ENCODE measurements around the gene GGA1. TPM values are rescaled to one million over a fixed set of nuclear protein-coding genes. Genes with fewer than 3 reads are reported as not detected.

GGA1 gene
- total RNA-seq, 1 donor from 2014 or later = 43.1 TPM

DNA sequence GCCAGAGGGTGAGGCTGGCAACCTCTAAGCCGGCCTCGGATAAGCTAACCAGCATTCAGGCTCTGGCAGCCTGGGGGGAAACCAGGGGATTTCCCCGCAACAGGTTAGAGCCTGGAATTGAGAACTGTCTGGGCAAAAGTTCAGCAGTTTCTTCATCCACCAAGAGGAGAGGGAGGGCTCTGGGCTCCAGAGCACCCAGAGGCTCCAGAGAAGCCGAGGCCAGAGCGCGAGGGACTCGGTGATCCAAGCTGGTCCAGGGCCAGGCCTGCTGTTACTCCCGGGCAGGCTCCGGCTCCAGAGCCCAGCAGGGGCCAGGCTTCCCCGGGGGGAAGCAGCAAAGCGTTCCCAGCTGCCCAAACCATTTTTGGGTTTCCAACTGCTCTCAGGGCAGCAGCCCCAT, 17.5 kb downstream of the GGA1 start:
- Histone ChIP-seq H2AFZ (ENCODE audit: low read depth, low read length) (no peak overlapping the region), H3K4me1 (ENCODE audit: insufficient read depth, low read length) (no peaks in the 10 kb centered on the region), H3K9me3 (ENCODE audit: insufficient read depth, low read depth, low read length) (no peaks in the 10 kb centered on the region), H3K79me2 (ENCODE audit: insufficient read depth, low read length) (no peaks in the 10 kb centered on the region), H3K4me3 (ENCODE audit: insufficient read depth, low read depth, low read length) (no peak overlapping the region), H3K4me2 (ENCODE audit: low read length) (no peak overlapping the region), H3K27me3 (ENCODE audit: insufficient read depth, low read length) (no peaks in the 10 kb centered on the region), H3K27ac (ENCODE audit: low read depth, low read length) (no peak overlapping the region), H3K9ac (ENCODE audit: low read length) (no peak overlapping the region), H3K36me3 (ENCODE audit: insufficient read depth, low read length) (peaks cover 2% of the 10 kb centered on the region), H4K20me1 (ENCODE audit: insufficient read depth, low read length) (peaks cover 3% of the 10 kb centered on the region)
- Mint-ChIP-seq H3K4me1 (ENCODE audit: low read depth, unreplicated experiment) (peaks cover 8% of the 10 kb centered on the region), H3K9me3 (ENCODE audit: unreplicated experiment) (no peaks in the 10 kb centered on the region), H3K27ac (ENCODE audit: unreplicated experiment) (no peak overlapping the region), H3K36me3 (ENCODE audit: low read depth, unreplicated experiment) (peaks cover 5% of the 10 kb centered on the region), H3K4me3 (ENCODE audit: unreplicated experiment) (no peak overlapping the region), H3K27me3 (ENCODE audit: low read depth, unreplicated experiment) (no peaks in the 10 kb centered on the region)
- DNase-seq (ENCODE audit: low read depth) (no peak), FAIRE-seq (no peak)
- TF ChIP-seq, protein P1, sequence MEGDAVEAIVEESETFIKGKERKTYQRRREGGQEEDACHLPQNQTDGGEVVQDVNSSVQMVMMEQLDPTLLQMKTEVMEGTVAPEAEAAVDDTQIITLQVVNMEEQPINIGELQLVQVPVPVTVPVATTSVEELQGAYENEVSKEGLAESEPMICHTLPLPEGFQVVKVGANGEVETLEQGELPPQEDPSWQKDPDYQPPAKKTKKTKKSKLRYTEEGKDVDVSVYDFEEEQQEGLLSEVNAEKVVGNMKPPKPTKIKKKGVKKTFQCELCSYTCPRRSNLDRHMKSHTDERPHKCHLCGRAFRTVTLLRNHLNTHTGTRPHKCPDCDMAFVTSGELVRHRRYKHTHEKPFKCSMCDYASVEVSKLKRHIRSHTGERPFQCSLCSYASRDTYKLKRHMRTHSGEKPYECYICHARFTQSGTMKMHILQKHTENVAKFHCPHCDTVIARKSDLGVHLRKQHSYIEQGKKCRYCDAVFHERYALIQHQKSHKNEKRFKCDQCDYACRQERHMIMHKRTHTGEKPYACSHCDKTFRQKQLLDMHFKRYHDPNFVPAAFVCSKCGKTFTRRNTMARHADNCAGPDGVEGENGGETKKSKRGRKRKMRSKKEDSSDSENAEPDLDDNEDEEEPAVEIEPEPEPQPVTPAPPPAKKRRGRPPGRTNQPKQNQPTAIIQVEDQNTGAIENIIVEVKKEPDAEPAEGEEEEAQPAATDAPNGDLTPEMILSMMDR (IDR thresholded peaks at IDR 0.05; ENCODE audit: insufficient read depth, low read depth, low read length) = no peak
- no peak for TF ChIP-seq EZH2 (IDR thresholded peaks at IDR 0.05; ENCODE audit: insufficient read depth, low read length)

DNA sequence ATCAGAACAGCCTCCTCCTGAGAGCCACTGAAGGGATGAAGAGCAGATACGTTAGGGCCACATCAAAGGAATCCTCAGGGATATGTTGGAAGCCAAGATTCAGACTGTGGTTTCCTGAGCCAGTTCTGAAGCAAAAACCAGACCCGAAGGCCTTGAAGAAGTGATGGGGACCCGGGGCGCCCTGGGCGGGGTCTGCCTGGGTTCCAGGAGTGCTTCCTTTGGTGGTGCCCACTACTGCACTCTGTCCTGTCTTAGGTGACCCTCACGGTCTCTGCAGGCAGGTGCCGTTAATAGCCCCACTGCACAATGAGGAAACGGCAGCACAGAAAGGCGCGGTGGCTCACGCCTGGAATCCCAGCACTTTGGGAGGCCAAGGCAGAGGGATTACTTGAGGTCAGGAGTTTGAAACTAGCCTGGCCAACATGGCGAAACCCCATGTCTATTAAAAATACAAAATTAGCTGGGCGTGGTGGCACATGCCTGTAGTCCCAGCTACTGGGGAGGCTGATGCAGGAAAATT, 18.0 kb downstream of the GGA1 start:
- H3K9ac ChIP-seq (ENCODE audit: low read length) = no peak overlapping the region

DNA sequence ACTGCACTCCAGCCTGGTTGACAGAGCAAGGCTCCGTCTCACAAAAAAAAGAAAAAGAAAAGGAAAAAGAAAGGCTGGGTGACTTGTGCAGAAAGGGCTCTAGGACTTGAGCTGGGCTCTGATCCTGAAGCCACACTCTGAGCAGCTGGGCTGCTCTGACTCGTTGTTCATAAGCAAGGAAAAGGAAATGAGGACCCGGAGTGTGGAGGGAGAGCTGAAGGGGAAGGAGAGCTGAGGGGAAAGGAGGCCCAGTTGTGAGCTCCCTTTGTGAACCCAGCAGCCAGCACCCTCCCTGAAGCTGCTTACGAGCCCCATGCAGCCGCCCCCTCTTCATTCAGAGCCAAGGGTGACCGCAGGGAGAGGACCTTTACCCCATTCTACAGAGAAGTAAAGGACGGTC, 18.5 kb downstream of the GGA1 start:
- no peaks in the 10 kb centered on the region for H3K27me3 ChIP-seq (ENCODE audit: insufficient read depth, low read length)
- H3K27me3 Mint-ChIP-seq (ENCODE audit: low read depth, unreplicated experiment) = no peaks in the 10 kb centered on the region
- no peaks in the 10 kb centered on the region for H3K4me1 ChIP-seq (ENCODE audit: insufficient read depth, low read length)
- no peak overlapping the region for H3K4me3 Mint-ChIP-seq (ENCODE audit: unreplicated experiment)
- H3K36me3 ChIP-seq (ENCODE audit: insufficient read depth, low read length) = no peaks in the 10 kb centered on the region
- no peak for FAIRE-seq
- H4K20me1 ChIP-seq (ENCODE audit: insufficient read depth, low read length) = peaks cover 3% of the 10 kb centered on the region
- H3K4me2 ChIP-seq (ENCODE audit: low read length) = no peak overlapping the region
- no peak overlapping the region for H3K27ac ChIP-seq (ENCODE audit: low read depth, low read length)
- H3K9me3 ChIP-seq (ENCODE audit: insufficient read depth, low read depth, low read length) = no peaks in the 10 kb centered on the region
- H3K4me3 ChIP-seq (ENCODE audit: insufficient read depth, low read depth, low read length) = no peak overlapping the region
- no peaks in the 10 kb centered on the region for H3K9me3 Mint-ChIP-seq (ENCODE audit: unreplicated experiment)
- DNase-seq (ENCODE audit: low read depth) = no peak
- no peak overlapping the region for H3K9ac ChIP-seq (ENCODE audit: low read length)
- peaks cover 5% of the 10 kb centered on the region for H3K36me3 Mint-ChIP-seq (ENCODE audit: low read depth, unreplicated experiment)
- no peaks in the 10 kb centered on the region for H3K79me2 ChIP-seq (ENCODE audit: insufficient read depth, low read length)
- no peak overlapping the region for H2AFZ ChIP-seq (ENCODE audit: low read depth, low read length)
- no peak overlapping the region for H3K27ac Mint-ChIP-seq (ENCODE audit: unreplicated experiment)
- H3K4me1 Mint-ChIP-seq (ENCODE audit: low read depth, unreplicated experiment) = peaks cover 8% of the 10 kb centered on the region
- TF ChIP-seq EZH2 (IDR thresholded peaks at IDR 0.05; ENCODE audit: insufficient read depth, low read length) = no peak
- TF ChIP-seq, protein P1 (IDR thresholded peaks at IDR 0.05; ENCODE audit: insufficient read depth, low read depth, low read length) = no peak

More for the DNA sequence above, 18.0 kb downstream of the GGA1 start:
- no peak for FAIRE-seq
- no peak overlapping the region for H3K4me2 ChIP-seq (ENCODE audit: low read length)
- no peaks in the 10 kb centered on the region for H3K4me1 ChIP-seq (ENCODE audit: insufficient read depth, low read length)
- H3K79me2 ChIP-seq (ENCODE audit: insufficient read depth, low read length) = no peaks in the 10 kb centered on the region
- H3K4me3 ChIP-seq (ENCODE audit: insufficient read depth, low read depth, low read length) = no peak overlapping the region
- no peak overlapping the region for H3K27ac ChIP-seq (ENCODE audit: low read depth, low read length)
- Mint-ChIP-seq H3K36me3 (ENCODE audit: low read depth, unreplicated experiment) (peaks cover 5% of the 10 kb centered on the region), H3K4me3 (ENCODE audit: unreplicated experiment) (no peak overlapping the region), H3K9me3 (ENCODE audit: unreplicated experiment) (no peaks in the 10 kb centered on the region), H3K27me3 (ENCODE audit: low read depth, unreplicated experiment) (no peaks in the 10 kb centered on the region), H3K4me1 (ENCODE audit: low read depth, unreplicated experiment) (peaks cover 8% of the 10 kb centered on the region), H3K27ac (ENCODE audit: unreplicated experiment) (no peak overlapping the region)
- no peak for TF ChIP-seq EZH2 (IDR thresholded peaks at IDR 0.05; ENCODE audit: insufficient read depth, low read length)
- TF ChIP-seq, protein P1 (IDR thresholded peaks at IDR 0.05; ENCODE audit: insufficient read depth, low read depth, low read length) = no peak
- no peak for DNase-seq (ENCODE audit: low read depth)
- H3K9me3 ChIP-seq (ENCODE audit: insufficient read depth, low read depth, low read length) = no peaks in the 10 kb centered on the region
- H3K27me3 ChIP-seq (ENCODE audit: insufficient read depth, low read length) = no peaks in the 10 kb centered on the region
- H4K20me1 ChIP-seq (ENCODE audit: insufficient read depth, low read length) = peaks cover 3% of the 10 kb centered on the region
- H2AFZ ChIP-seq (ENCODE audit: low read depth, low read length) = no peak overlapping the region
- H3K36me3 ChIP-seq (ENCODE audit: insufficient read depth, low read length) = no peaks in the 10 kb centered on the region

Data from astrocyte (in vitro differentiated cells and primary cell).